ENCODE results near the gene TPM4. TPM values are rescaled to one million over a fixed set of nuclear protein-coding genes. Genes with fewer than 3 reads are reported as not detected.

The TPM4 gene
- total and polyA plus RNA-seq, 2 of the 8 experiments (the other 6 are each of a cell fraction or from before 2014, with no cell fraction given), result 160 to 359 TPM

- Histone ChIP-seq H4K8ac (ENCODE audit: extremely low read depth, insufficient read depth, low read length) (no peak overlapping the region), H3K23me2 (ENCODE audit: low read depth, low read length) (no peaks in the 10 kb centered on the region; the same call in 1 of the 2 replicates), H4K20me1 (replicated peaks in 1 of 2; ENCODE audit: control insufficient read depth in 1 of 2, insufficient read depth in 2 of 2, low read length in 2 of 2) (no peaks in the 10 kb centered on the region), H3K4me3 (ENCODE audit: extremely low read depth in 1 of 4, insufficient read depth in 2 of 4, low read depth in 3 of 4, low read length in 4 of 4) (no peak overlapping the region), H3K18ac (ENCODE audit: extremely low read depth, low read length) (no peak overlapping the region), H3K36me3 (ENCODE audit: control insufficient read depth in 2 of 4, insufficient read depth in 4 of 4, low read length in 3 of 4) (no peaks in the 10 kb centered on the region), H3K4me1 (replicated peaks in 1 of 4; ENCODE audit: control insufficient read depth in 3 of 4, insufficient read depth in 4 of 4, low read length in 3 of 4) (no peaks in the 10 kb centered on the region), H3K4me2 (ENCODE audit: insufficient read depth in 1 of 2, low read depth in 2 of 2, low read length in 2 of 2) (no peak overlapping the region), H3K27ac (ENCODE audit: low read depth, low read length) (no peak overlapping the region), H3K56ac (replicated peaks; ENCODE audit: insufficient read length, low read depth, low read length) (no peak overlapping the region), H3K27me3 (replicated peaks in 1 of 4; ENCODE audit: control insufficient read depth in 3 of 4, extremely low read depth in 1 of 4, insufficient read depth in 3 of 4, low read length in 3 of 4) (no peaks in the 10 kb centered on the region), H2AK5ac (ENCODE audit: low read depth, low read length) (no peak overlapping the region), H4K5ac (ENCODE audit: insufficient read length, low read depth, low read length) (no peak overlapping the region), H3K79me1 (ENCODE audit: low read depth, low read length) (no peaks in the 10 kb centered on the region), H3K4ac (replicated peaks; ENCODE audit: insufficient read length, low read depth, low read length) (no peak overlapping the region), H3K23ac (ENCODE audit: insufficient read length) (no peak overlapping the region), H4K91ac (replicated peaks; ENCODE audit: insufficient read length, low read length) (no peak overlapping the region), H3K9me3 (ENCODE audit: insufficient read depth in 2 of 2, low read depth in 1 of 2, low read length in 1 of 2) (peaks cover 52 to 64% of the 10 kb centered on the region in 2 experiments), H3K9ac (replicated peaks in 1 of 4; ENCODE audit: extremely low read depth in 1 of 4, low read depth in 3 of 4, low read length in 3 of 4) (no peak overlapping the region), H2BK5ac (ENCODE audit: low read depth, low read length) (no peak overlapping the region), H2BK12ac (ENCODE audit: low read depth, low read length) (no peak overlapping the region), H3K79me2 (ENCODE audit: control insufficient read depth in 1 of 2, insufficient read depth in 2 of 2, low read length in 2 of 2) (no peaks in the 10 kb centered on the region), H2BK15ac (ENCODE audit: low read length) (no peak overlapping the region), H2BK120ac (replicated peaks; ENCODE audit: low read depth, low read length) (no peak overlapping the region), H2AFZ (ENCODE audit: low read length) (no peak overlapping the region), H3K14ac (ENCODE audit: insufficient read length) (no peak overlapping the region), H2BK20ac (ENCODE audit: low read length) (no peak overlapping the region)
- WGBS, 2 experiments (ENCODE audit: extremely low coverage in 1 of 2, insufficient coverage in 1 of 2, insufficient read length in 1 of 2, insufficient replicate concordance in 2 of 2, low coverage in 1 of 2, low lambda C conversion rate in 2 of 2, missing lambda C conversion rate in 1 of 2), result 80% methylated on average over 17 of the region's 17 CpGs; no CpG with 5 or more reads in 1 of the 2 experiments
- DNase-seq (ENCODE audit: low read depth in 1 of 2, low spot score in 2 of 2) (no peak), FAIRE-seq (no peak)
- ChIA-PET POLR2A (ENCODE audit: partially characterized antibody) (interaction anchor here (1.0 kb wide), 1 partner anchor 39 kb away, joined by 3 read pairs; the partner anchor contains the start of gene TPM4), CTCF (ENCODE audit: partially characterized antibody) (interaction anchor here (0.6 kb wide), 2 partner anchors 25 to 148 kb away, joined by 3 read pairs; partner anchors contain the start of gene FAM32A)
- TF ChIP-seq CTBP2 (IDR thresholded peaks at IDR 0.05; ENCODE audit: borderline replicate concordance, insufficient read depth, insufficient read length, low read length) (no peak), KDM5A (IDR thresholded peaks at IDR 0.05; ENCODE audit: low read length) (no peak)
- TF ChIP-seq, protein P1, sequence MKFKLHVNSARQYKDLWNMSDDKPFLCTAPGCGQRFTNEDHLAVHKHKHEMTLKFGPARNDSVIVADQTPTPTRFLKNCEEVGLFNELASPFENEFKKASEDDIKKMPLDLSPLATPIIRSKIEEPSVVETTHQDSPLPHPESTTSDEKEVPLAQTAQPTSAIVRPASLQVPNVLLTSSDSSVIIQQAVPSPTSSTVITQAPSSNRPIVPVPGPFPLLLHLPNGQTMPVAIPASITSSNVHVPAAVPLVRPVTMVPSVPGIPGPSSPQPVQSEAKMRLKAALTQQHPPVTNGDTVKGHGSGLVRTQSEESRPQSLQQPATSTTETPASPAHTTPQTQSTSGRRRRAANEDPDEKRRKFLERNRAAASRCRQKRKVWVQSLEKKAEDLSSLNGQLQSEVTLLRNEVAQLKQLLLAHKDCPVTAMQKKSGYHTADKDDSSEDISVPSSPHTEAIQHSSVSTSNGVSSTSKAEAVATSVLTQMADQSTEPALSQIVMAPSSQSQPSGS (IDR thresholded peaks at IDR 0.05; ENCODE audit: low read length), result no peak
Observed at GRCh38 chr19:16037424-16038195, 38.7 kb upstream of the TPM4 start.
